Endothelial cell of umbilical vein (primary cell): ENCODE measurements around the gene NPFFR1. TPM values are rescaled to one million over a fixed set of nuclear protein-coding genes. Genes with fewer than 3 reads are reported as not detected.

Source experiments
- BruUV-seq: library from RNA; stranded (reverse); fragments of 400-500 nt; replicated peaks from 2 replicates; lab custom pipeline; 2021; lab: Mats Ljungman, UMichigan
- CTCF ChIA-PET: fragments of 300-600, 350-600 bp; sonication (Branson Sonifier 250); formaldehyde crosslinking; loops from one replicate; lab custom pipeline; 2021; ENCODE audit warnings: antibody characterized with exemption, inconsistent platforms; lab: Charles Lee
- POLR2A ChIA-PET: fragments of 300-600, 350-600 bp; sonication (Branson Sonifier 250); formaldehyde crosslinking; loops from one replicate; lab custom pipeline; 2021; ENCODE audit warnings: antibody characterized with exemption, inconsistent platforms; lab: Charles Lee
- DNase-seq: peaks from one replicate; pipeline ENCODE4 v3.0.0-alpha.2; 2011; ENCODE audit warnings: low read depth, low spot score
- FAIRE-seq: peaks from 2 replicates; lab custom pipeline; 2011; peaks lifted over from hg19 to GRCh38; lab: Jason Lieb, UNC
- H2AFZ ChIP-seq: 2 replicates; pipeline ENCODE4 v1.6.0; 2012; ENCODE audit warnings: low read depth, low read length, control low read depth, inconsistent platforms
- H3K27ac ChIP-seq: 2 replicates; pipeline ENCODE4 v1.5.1; 2011; ENCODE audit warnings: low read depth, mild to moderate bottlenecking, control low read depth, low read length, moderate library complexity; ENCODE audit not compliant: insufficient read depth
- H3K27me3 ChIP-seq, 2 experiments: 2 replicates each; pipeline versions ENCODE4 v1.6.0 to v1.6.1; 2011; ENCODE audit warnings: low read length in 2 of 2, mixed read lengths in 1 of 2; ENCODE audit not compliant: control insufficient read depth in 2 of 2, insufficient read depth in 2 of 2
- H3K36me3 ChIP-seq, 2 experiments: 2 replicates in 1 of 2; 3 replicates in 1 of 2; pipeline ENCODE4 v1.5.1; 2011; ENCODE audit warnings: low read length in 2 of 2, mild to moderate bottlenecking in 1 of 2, moderate library complexity in 1 of 2; ENCODE audit not compliant: control insufficient read depth in 2 of 2, insufficient read depth in 2 of 2; ENCODE audit errors: extremely low read depth in 1 of 2
- H3K4me1 ChIP-seq: 3 replicates; pipeline ENCODE4 v1.5.1; 2011; ENCODE audit warnings: mild to moderate bottlenecking, low read length; ENCODE audit not compliant: control insufficient read depth, insufficient read depth; ENCODE audit errors: extremely low read depth
- H3K4me2 ChIP-seq: 2 replicates; pipeline ENCODE4 v1.6.1; 2011; ENCODE audit warnings: low read length, control low read depth, mixed read lengths; ENCODE audit not compliant: insufficient read depth
- H3K4me3 ChIP-seq, 3 experiments: fragments of 200-600 bp in 1 of 3; sonication (generic), shearing (Covaris generic) in 1 of 3; replicated peaks in 1 of 3; 2 replicates each; pipeline ENCODE4 v1.5.1; 2011 to 2016; ENCODE audit warnings: control low read depth in 3 of 3, low read length in 3 of 3, mild to moderate bottlenecking in 2 of 3, inconsistent platforms in 1 of 3, low read depth in 1 of 3, moderate library complexity in 1 of 3; ENCODE audit not compliant: insufficient read depth in 1 of 3
- H3K79me2 ChIP-seq: 2 replicates; pipeline ENCODE4 v1.6.0; 2012; ENCODE audit warnings: low read length, inconsistent platforms; ENCODE audit not compliant: control insufficient read depth, insufficient read depth
- H3K9ac ChIP-seq: replicated peaks from 2 replicates; pipeline ENCODE3; 2011; ENCODE audit warnings: low read length, control low read depth; ENCODE audit not compliant: insufficient read depth; ENCODE audit errors: extremely low read depth
- H3K9me1 ChIP-seq: replicated peaks from 3 replicates; pipeline ENCODE4 v1.6.0; 2011; ENCODE audit warnings: mild to moderate bottlenecking, low read length; ENCODE audit not compliant: control insufficient read depth, insufficient read depth; ENCODE audit errors: extremely low read depth
- H3K9me3 ChIP-seq: replicated peaks from 2 replicates; pipeline ENCODE4 v1.5.1; 2012; ENCODE audit warnings: low read length, inconsistent platforms; ENCODE audit not compliant: control insufficient read depth, insufficient read depth
- H4K20me1 ChIP-seq: replicated peaks from 2 replicates; pipeline ENCODE3; 2011; ENCODE audit warnings: mild to moderate bottlenecking, low read length; ENCODE audit not compliant: control insufficient read depth, insufficient read depth; ENCODE audit errors: extremely low read depth
- CTCF ChIP-seq, 2 donors: IDR thresholded peaks; 1 replicate in 1 of 2; 2 replicates in 1 of 2; pipeline ENCODE4 v1.5.1; 2011; ENCODE audit warnings: low read length in 2 of 2, mild to moderate bottlenecking in 2 of 2, moderate library complexity in 2 of 2, control low read depth in 1 of 2, inconsistent platforms in 1 of 2, low read depth in 1 of 2; ENCODE audit not compliant: insufficient read depth in 1 of 2; ENCODE audit errors: extremely low read depth in 1 of 2
- dilution Hi-C: fragments of 300-500 bp; cut with MboI; formaldehyde crosslinking; loops from one replicate; pipeline ENCODE4 v1.15.0; 2019; ENCODE audit warnings: low sequenced_read_pairs; ENCODE audit not compliant: extremely low pct_ligation_motif_present
- intact Hi-C: fragments of 100-400 bp; cut with micrococcal nuclease; formaldehyde crosslinking; loops from one replicate; pipeline ENCODE4 v1.10.0; 2022
- polyA plus RNA-seq, 4 experiments: library from polyadenylated mRNA; depleted of rRNA in 3 of 4; stranded (reverse) in 3 of 4; unstranded in 1 of 4; fragments of >200 nt; gene quantifications; 2 replicates each; pipeline versions ENCODE4 v1.2.1 to v1.2.3, GENCODE V29; 2011 to 2012; ENCODE audit warnings: missing spikeins in 1 of 4
- total RNA-seq: library from RNA; stranded (reverse); gene quantifications from 2 replicates; pipeline ENCODE4 v1.2.3, GENCODE V29; 2021
- TF ChIP-seq, protein P1 (sequence below): IDR thresholded peaks from 2 replicates; pipeline ENCODE4 v1.6.1; 2011; ENCODE audit not compliant: insufficient read depth, insufficient read length

NPFFR1 gene
- total and polyA plus RNA-seq, 2 donors (not counting 3 experiments of a cell fraction or from before 2014, with no cell fraction given), result not detected

- Histone ChIP-seq H3K27ac (no peak overlapping the region), H3K4me3 (no peak overlapping the region), H4K20me1 (no peaks in the 10 kb centered on the region), H3K36me3 (no peaks in the 10 kb centered on the region), H3K27me3 (peaks cover 10 to 20% of the 10 kb centered on the region in 2 experiments), H3K4me2 (no peak overlapping the region), H2AFZ (no peak overlapping the region), H3K9me1 (no peaks in the 10 kb centered on the region), H3K4me1 (no peaks in the 10 kb centered on the region), H3K9ac (no peak overlapping the region), H3K9me3 (no peaks in the 10 kb centered on the region), H3K79me2 (no peaks in the 10 kb centered on the region)
- intact Hi-C loops, result loop anchor here (2.0 kb wide), 1 partner anchor 92 kb away; no protein-coding TSS in a partner anchor
- no TSS peak for BruUV-seq
- dilution Hi-C loops, result no loop called here
- FAIRE-seq, result peak; percentile 86
- peak; percentile 21 for DNase-seq
- ChIA-PET POLR2A (no interaction called here), CTCF (interaction anchor here (0.7 to 2.9 kb wide), 33 partner anchors 9 to 132 kb away, joined by 3 to 30 read pairs (median 4); partner anchors contain the start of gene NPFFR1)
- TF ChIP-seq CTCF (IDR thresholded peaks at IDR 0.05; ENCODE audit: extremely low read depth in 1 of 2, insufficient read depth in 1 of 2, low read depth in 1 of 2, low read length in 2 of 2), result peak; percentile 31 to 32
- TF ChIP-seq, protein P1, sequence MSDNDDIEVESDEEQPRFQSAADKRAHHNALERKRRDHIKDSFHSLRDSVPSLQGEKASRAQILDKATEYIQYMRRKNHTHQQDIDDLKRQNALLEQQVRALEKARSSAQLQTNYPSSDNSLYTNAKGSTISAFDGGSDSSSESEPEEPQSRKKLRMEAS, result no peak
Measured at GRCh38 chr10:70272925-70273316, 10.9 kb downstream of the NPFFR1 start.
